IPS-18c (cell line): Measurements from ENCODE around the gene CD2AP.
"Not testable (repeated sequence)": the region's sequence is repeated elsewhere in the genome, so short reads cannot be mapped to it uniquely, and the experiment has no call there.

Experiments used
- H3K4me3 ChIP-seq: 2 replicates; pipeline ENCODE4 v1.7.0; 2013; ENCODE audit warnings: low read depth, mild to moderate bottlenecking, low read length, moderate library complexity; ENCODE audit not compliant: insufficient read depth
- H3K9me3 ChIP-seq: one replicate; pipeline ENCODE4 v1.6.1; 2013; ENCODE audit warnings: mild to moderate bottlenecking, low read length, moderate library complexity; ENCODE audit not compliant: control insufficient read depth, insufficient read depth

Gene CD2AP

GRCh38 chr6:47525330-47526057 is 47.9 kb downstream of the CD2AP start:
- Histone ChIP-seq H3K4me3 (no peak overlapping the region), H3K9me3 (no peaks in the 10 kb centered on the region)

GRCh38 chr6:47527274-47527673 is 49.7 kb downstream of the CD2AP start:
- no peaks in the 10 kb centered on the region for H3K9me3 ChIP-seq
- H3K4me3 ChIP-seq: no peak overlapping the region

DNA sequence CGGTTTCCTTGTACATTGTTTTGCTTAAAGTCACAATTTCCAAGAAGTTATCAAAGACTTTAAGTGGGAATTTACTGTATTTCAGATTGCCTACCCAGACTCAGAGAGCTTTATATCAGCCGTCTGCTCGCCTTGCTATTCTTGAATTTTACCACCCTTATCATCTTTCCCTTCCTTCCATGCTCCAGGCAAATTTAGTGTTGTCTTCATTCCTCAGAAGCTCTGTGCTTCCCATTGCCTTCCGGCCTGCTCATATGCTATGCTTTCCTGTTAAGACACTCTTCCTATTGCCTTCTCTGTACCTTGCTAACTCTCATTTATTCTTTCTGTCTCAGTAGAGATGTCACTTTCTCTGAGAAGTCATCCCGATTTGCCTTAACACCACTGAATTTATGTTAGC is 52.1 kb downstream of the CD2AP start:
- Histone ChIP-seq H3K4me3 (no peak overlapping the region), H3K9me3 (no peaks in the 10 kb centered on the region)

GRCh38 chr6:47532981-47533585 is 55.5 kb downstream of the CD2AP start:
- Histone ChIP-seq H3K9me3 (no peaks in the 10 kb centered on the region), H3K4me3 (no peak overlapping the region)

DNA sequence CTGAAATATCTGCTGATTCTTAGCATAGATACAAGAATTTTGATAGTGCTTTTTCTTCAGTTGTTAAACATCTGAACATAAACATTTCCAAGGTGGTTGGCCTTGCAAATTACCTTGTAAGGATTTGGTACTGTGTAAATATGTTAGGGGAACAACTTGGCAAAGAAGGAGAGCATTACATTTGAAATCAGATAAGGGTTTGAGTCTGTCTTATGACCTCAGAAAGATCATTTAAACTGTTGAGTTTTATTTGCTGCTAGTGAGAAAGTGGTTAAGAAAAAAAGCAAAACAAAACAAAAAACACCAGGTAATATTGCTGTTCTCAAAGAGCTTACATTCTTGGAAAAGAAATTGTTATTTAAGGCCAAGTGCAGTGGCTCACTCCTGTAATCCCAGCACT is 56.5 kb downstream of the CD2AP start:
- Histone ChIP-seq H3K4me3 (no peak overlapping the region), H3K9me3 (no peaks in the 10 kb centered on the region)

- H3K9me3 ChIP-seq: no peaks in the 10 kb centered on the region
Observed at GRCh38 chr6:47535316-47536225, 58.0 kb downstream of the CD2AP start.

GRCh38 chr6:47536816-47537401 is 59.3 kb downstream of the CD2AP start:
- no peak overlapping the region for H3K4me3 ChIP-seq
- no peaks in the 10 kb centered on the region for H3K9me3 ChIP-seq

More at GRCh38 chr6:47535316-47536225, 58.0 kb downstream of the CD2AP start:
- no peak overlapping the region for H3K4me3 ChIP-seq

- H3K9me3 ChIP-seq: no peaks in the 10 kb centered on the region
- no peak overlapping the region for H3K4me3 ChIP-seq
Observed at GRCh38 chr6:47545223-47545622, 67.6 kb downstream of the CD2AP start.

- Histone ChIP-seq H3K9me3 (peaks cover 2% of the 10 kb centered on the region), H3K4me3 (no peak overlapping the region)
Observed at GRCh38 chr6:47551670-47552069, 74.1 kb downstream of the CD2AP start.

DNA sequence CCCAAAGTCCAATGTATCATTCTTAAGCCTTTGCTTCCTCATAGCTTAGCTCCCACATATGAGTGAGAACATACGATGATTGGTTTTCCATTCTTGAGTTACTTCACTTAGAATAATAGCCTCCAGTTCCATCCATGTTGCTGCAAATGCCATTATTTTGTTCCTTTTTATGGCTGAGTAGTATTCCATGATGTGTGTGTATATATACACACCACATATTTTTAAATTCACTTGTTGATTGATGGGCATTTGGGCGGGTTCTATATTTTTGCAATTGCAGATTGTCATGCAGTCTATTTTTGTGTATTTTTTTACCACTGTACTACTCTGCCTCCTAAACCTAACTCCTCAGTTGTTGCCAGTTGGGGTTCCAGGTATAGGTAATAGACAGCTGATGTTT is 74.7 kb downstream of the CD2AP start:
- H3K9me3 ChIP-seq: peaks cover 2% of the 10 kb centered on the region
- H3K4me3 ChIP-seq: no peak overlapping the region

GRCh38 chr6:47553243-47553642 is 75.7 kb downstream of the CD2AP start:
- not testable (repeated sequence) for H3K9me3 ChIP-seq, H3K4me3 ChIP-seq

DNA sequence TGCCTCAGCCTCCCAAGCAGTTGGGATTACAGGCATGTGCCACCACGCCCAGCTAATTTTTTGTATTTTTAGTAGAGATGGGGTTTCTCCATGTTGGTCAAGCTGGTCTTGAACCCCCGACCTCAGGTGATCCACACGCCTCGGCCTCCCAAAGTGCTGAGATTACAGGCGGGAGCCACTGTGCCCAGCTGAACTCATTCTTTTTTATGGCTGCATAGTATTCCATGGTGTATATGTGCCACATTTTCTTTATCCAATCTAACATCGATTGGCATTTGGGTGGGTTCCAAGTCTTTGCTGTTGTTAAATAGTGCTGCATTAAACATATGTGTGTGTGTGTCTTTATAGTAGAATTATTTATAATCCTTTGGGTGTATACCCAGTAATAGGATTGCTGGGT is 78.9 kb downstream of the CD2AP start:
- not testable (repeated sequence) for H3K9me3 ChIP-seq, H3K4me3 ChIP-seq

DNA sequence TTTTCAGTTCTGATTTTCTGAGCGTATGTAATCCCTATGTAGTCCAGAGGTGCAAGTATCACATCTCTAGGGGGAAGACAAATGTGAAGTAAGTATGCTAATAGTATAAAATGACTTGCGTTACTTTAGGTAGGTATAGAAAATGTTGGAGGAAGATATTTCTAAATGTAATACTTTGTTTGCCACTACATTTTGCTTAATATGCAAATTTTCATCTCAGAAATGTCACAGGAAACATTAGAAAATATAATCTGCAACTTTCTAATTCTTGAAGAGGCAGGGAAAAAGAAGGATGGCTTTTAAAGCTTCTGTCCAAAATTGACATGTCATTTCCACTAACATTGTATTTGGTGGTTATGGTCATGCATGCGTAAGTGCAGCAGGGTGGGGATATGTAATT is 85.6 kb downstream of the CD2AP start:
- Histone ChIP-seq H3K9me3 (no peaks in the 10 kb centered on the region), H3K4me3 (no peak overlapping the region)

DNA sequence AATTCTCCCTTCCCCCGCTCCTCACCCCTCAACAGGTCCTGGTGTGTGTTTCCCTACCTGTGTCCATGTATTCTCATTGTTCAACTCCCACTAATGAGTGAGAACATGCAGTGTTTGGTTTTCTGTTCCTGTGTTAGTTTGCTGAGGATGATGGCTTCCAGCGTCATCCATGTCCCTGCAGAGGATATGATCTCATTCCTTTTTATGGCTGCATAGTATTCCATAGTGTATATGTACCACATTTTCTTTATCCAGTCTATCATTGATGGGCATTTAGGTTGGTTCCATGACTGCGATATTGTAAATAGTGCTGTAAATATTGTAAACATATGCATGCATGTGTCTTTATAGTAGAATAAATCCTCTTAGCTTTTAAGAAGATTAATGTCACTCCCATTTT is 89.0 kb downstream of the CD2AP start:
- H3K9me3 ChIP-seq, H3K4me3 ChIP-seq: not testable (repeated sequence)

- H3K9me3 ChIP-seq: no peaks in the 10 kb centered on the region
- H3K4me3 ChIP-seq: no peak overlapping the region
Observed at GRCh38 chr6:47567586-47567985, 90.0 kb downstream of the CD2AP start.

- H3K4me3 ChIP-seq: no peak overlapping the region
- H3K9me3 ChIP-seq: no peaks in the 10 kb centered on the region
Observed at GRCh38 chr6:47571488-47571887, 93.9 kb downstream of the CD2AP start.

DNA sequence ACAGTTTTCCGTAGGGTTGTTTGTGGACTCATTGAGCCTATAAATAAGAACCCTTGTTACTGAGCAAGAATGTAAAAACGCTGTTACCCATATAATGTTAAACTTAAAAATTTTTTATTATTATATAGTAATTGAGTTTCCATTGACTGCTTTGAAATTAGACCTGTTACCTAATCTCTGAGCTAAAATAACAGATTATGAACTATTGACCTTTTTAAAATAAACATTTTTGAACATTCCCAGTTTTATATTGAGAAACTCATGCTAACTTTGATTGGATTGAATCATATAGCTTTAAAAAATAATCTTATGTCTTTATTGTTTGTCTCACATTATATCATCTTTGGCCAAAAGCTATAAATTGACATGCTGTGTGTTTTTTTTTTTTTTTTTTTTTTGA is 95.5 kb downstream of the CD2AP start:
- H3K4me3 ChIP-seq: no peak overlapping the region
- no peaks in the 10 kb centered on the region for H3K9me3 ChIP-seq

- Histone ChIP-seq H3K9me3 (no peaks in the 10 kb centered on the region), H3K4me3 (no peak overlapping the region)
Observed at GRCh38 chr6:47574789-47575188, 97.2 kb downstream of the CD2AP start.
